Fibroblast of lung (primary cell): ENCODE data around the gene FSHR. TPM values are rescaled to one million over a fixed set of nuclear protein-coding genes. Genes with fewer than 3 reads are reported as not detected.

Source experiments
- DNase-seq, 2 donors: peaks; one replicate each; pipeline versions ENCODE4 v3.0.0 to v3.0.0-alpha.2; 2010; ENCODE audit warnings: low read depth in 2 of 2
- H2AFZ ChIP-seq: 2 replicates; pipeline ENCODE4 v1.5.1; 2012; ENCODE audit warnings: low read length, control low read depth, inconsistent platforms
- H3K27ac ChIP-seq: 2 replicates; pipeline ENCODE4 v1.5.1; 2011; ENCODE audit warnings: low read length, control low read depth; ENCODE audit not compliant: insufficient read depth
- H3K27me3 ChIP-seq: 2 replicates; pipeline ENCODE4 v1.5.1; 2011; ENCODE audit warnings: mild to moderate bottlenecking, low read length; ENCODE audit not compliant: control insufficient read depth, insufficient read depth
- H3K36me3 ChIP-seq: 2 replicates; pipeline ENCODE4 v1.5.1; 2011; ENCODE audit warnings: low read length; ENCODE audit not compliant: control insufficient read depth, insufficient read depth
- H3K4me1 ChIP-seq: 2 replicates; pipeline ENCODE4 v1.5.1; 2011; ENCODE audit warnings: low read length; ENCODE audit not compliant: control insufficient read depth, insufficient read depth; ENCODE audit errors: extremely low read depth
- H3K4me2 ChIP-seq: 2 replicates; pipeline ENCODE4 v1.5.1; 2011; ENCODE audit warnings: low read length, control low read depth; ENCODE audit not compliant: insufficient read depth; ENCODE audit errors: extremely low read depth
- H3K4me3 ChIP-seq, 4 experiments: fragments of 200-600 bp in 1 of 4; sonication (generic) in 1 of 4; replicated peaks in 1 of 4; 2 replicates each; pipeline ENCODE4 v1.5.1; 2011 to 2016; ENCODE audit warnings: low read length in 4 of 4, low read depth in 3 of 4, mild to moderate bottlenecking in 3 of 4, control low read depth in 2 of 4, inconsistent platforms in 1 of 4, mixed read lengths in 1 of 4; ENCODE audit not compliant: insufficient read depth in 1 of 4; ENCODE audit errors: control extremely low read depth in 1 of 4
- H3K79me2 ChIP-seq: 2 replicates; pipeline ENCODE4 v1.5.1; 2012; ENCODE audit warnings: mild to moderate bottlenecking, low read length, inconsistent platforms; ENCODE audit not compliant: control insufficient read depth, insufficient read depth
- H3K9ac ChIP-seq: 2 replicates; pipeline ENCODE4 v1.5.1; 2011; ENCODE audit warnings: mild to moderate bottlenecking, low read length, control low read depth; ENCODE audit not compliant: insufficient read depth
- H3K9me3 ChIP-seq: 2 replicates; pipeline ENCODE4 v1.5.1; 2012; ENCODE audit warnings: low read depth, low read length; ENCODE audit not compliant: control insufficient read depth, insufficient read depth
- H4K20me1 ChIP-seq: 2 replicates; pipeline ENCODE4 v1.5.1; 2011; ENCODE audit warnings: low read length; ENCODE audit not compliant: control insufficient read depth, insufficient read depth; ENCODE audit errors: extremely low read depth
- EZH2 ChIP-seq: IDR thresholded peaks from 2 replicates; pipeline ENCODE4 v1.5.1; 2012; ENCODE audit warnings: low read length, control low read depth, mild to moderate bottlenecking; ENCODE audit errors: missing control alignments
- polyA plus RNA-seq, 2 donors: library from polyadenylated mRNA; depleted of rRNA in 1 of 2; stranded (reverse) in 1 of 2; unstranded in 1 of 2; fragments of >200 nt; gene quantifications; 2 replicates each; pipeline ENCODE4 v1.2.1, GENCODE V29; 2011 to 2012; ENCODE audit warnings: missing spikeins in 1 of 2
- total RNA-seq: library from RNA; depleted of rRNA; stranded (reverse); fragments of >200 nt; gene quantifications from 2 replicates; pipeline ENCODE4 v1.2.1, GENCODE V29; 2014
- TF ChIP-seq, protein P1 (sequence below), 2 donors: IDR thresholded peaks in 1 of 2; conservative IDR thresholded peaks in 1 of 2; 1 replicate in 1 of 2; 2 replicates in 1 of 2; pipeline ENCODE4 v1.5.1; 2011 to 2012; ENCODE audit warnings: low read length in 2 of 2, control low read depth in 1 of 2, inconsistent platforms in 1 of 2, low read depth in 1 of 2, mild to moderate bottlenecking in 1 of 2

Gene FSHR
- total and polyA plus RNA-seq, 2 donors (not counting 1 experiment from before 2014, with no cell fraction given): not detected

DNA sequence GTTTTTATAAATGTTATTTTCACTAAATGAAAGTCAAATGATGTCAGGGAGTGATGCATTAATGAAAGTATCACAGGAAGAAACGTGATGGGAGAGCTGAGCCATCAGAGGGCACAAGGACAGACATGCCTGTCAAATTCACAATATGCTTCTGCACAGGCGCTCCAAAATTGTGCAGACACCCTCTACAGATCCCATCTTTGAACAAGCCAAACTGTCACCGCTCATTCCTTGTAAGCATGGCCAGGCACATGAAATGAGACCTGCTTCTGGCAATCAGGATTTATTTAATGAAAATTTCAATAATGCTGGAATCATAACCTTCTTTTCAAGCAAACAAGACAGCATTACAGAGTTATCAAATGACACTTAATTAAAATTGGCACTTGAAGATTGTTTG lies 20.4 kb upstream of the FSHR start:
- no peaks in the 10 kb centered on the region for H3K4me1 ChIP-seq
- no peaks in the 10 kb centered on the region for H3K27me3 ChIP-seq
- no peak overlapping the region for H3K4me3 ChIP-seq
- no peaks in the 10 kb centered on the region for H3K9me3 ChIP-seq
- no peak for TF ChIP-seq EZH2
- no peak for DNase-seq
- H3K9ac ChIP-seq: no peak overlapping the region
- H4K20me1 ChIP-seq: no peaks in the 10 kb centered on the region
- no peaks in the 10 kb centered on the region for H3K36me3 ChIP-seq
- H3K4me2 ChIP-seq: no peak overlapping the region
- H2AFZ ChIP-seq: no peak overlapping the region
- H3K27ac ChIP-seq: no peak overlapping the region
- no peaks in the 10 kb centered on the region for H3K79me2 ChIP-seq

DNA sequence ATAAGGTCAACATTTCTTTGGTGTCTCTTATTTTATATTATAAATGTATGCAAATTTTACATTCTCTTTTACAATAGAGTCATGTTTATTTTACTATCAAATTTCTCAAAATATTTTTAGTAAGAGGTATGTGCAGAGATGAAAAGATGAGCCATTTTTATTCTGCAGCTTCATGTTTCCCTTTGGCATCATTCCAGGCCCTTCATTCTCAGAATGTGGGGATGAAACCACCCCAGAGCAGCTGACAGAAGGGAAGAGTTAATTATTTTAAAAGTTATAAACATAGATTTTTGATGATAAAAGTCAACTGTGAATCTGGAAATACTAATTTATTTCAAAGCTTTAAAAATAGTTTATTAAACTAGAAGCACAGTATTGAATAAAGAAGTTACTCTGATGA lies 12.8 kb upstream of the FSHR start:
- no peak overlapping the region for H3K9ac ChIP-seq
- TF ChIP-seq, protein P1, sequence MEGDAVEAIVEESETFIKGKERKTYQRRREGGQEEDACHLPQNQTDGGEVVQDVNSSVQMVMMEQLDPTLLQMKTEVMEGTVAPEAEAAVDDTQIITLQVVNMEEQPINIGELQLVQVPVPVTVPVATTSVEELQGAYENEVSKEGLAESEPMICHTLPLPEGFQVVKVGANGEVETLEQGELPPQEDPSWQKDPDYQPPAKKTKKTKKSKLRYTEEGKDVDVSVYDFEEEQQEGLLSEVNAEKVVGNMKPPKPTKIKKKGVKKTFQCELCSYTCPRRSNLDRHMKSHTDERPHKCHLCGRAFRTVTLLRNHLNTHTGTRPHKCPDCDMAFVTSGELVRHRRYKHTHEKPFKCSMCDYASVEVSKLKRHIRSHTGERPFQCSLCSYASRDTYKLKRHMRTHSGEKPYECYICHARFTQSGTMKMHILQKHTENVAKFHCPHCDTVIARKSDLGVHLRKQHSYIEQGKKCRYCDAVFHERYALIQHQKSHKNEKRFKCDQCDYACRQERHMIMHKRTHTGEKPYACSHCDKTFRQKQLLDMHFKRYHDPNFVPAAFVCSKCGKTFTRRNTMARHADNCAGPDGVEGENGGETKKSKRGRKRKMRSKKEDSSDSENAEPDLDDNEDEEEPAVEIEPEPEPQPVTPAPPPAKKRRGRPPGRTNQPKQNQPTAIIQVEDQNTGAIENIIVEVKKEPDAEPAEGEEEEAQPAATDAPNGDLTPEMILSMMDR (conservative IDR thresholded peaks at IDR 0.05 in 1 of 2, IDR thresholded peaks at IDR 0.05 in 1 of 2; ENCODE audit: low read depth in 1 of 2, low read length in 2 of 2): no peak
- H3K9me3 ChIP-seq: no peaks in the 10 kb centered on the region
- no peaks in the 10 kb centered on the region for H4K20me1 ChIP-seq
- H3K27ac ChIP-seq: no peak overlapping the region
- no peak overlapping the region for H3K4me3 ChIP-seq
- no peaks in the 10 kb centered on the region for H3K4me1 ChIP-seq
- H3K79me2 ChIP-seq: no peaks in the 10 kb centered on the region
- H2AFZ ChIP-seq: no peak overlapping the region
- no peak overlapping the region for H3K4me2 ChIP-seq
- no peaks in the 10 kb centered on the region for H3K36me3 ChIP-seq
- no peak for DNase-seq
- H3K27me3 ChIP-seq: no peaks in the 10 kb centered on the region

DNA sequence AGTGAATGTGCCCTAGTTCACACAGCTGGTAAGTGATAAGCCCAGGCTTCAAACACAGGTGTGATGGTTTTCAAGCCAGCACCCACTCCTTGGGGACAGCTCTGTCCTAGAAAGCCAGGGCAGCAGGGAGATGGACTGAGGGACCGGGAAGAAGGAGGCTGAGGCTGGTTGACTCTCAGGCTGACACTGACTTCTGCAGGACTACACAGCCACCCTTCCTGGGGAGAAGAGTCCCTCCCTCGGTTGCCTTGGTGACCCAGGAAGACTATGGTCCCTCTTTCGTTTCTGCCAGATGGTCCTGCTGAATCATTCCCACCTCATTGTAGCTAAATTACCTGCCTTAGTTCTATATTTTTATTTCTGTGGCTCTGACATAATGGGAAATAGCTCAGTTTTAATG lies 11.3 kb upstream of the FSHR start:
- TF ChIP-seq EZH2: no peak
- TF ChIP-seq, protein P1 (conservative IDR thresholded peaks at IDR 0.05 in 1 of 2, IDR thresholded peaks at IDR 0.05 in 1 of 2; ENCODE audit: low read depth in 1 of 2, low read length in 2 of 2): no peak
- no peaks in the 10 kb centered on the region for H3K36me3 ChIP-seq
- no peak overlapping the region for H3K9ac ChIP-seq
- no peaks in the 10 kb centered on the region for H3K9me3 ChIP-seq
- H3K4me2 ChIP-seq: no peak overlapping the region
- no peaks in the 10 kb centered on the region for H3K27me3 ChIP-seq
- no peak overlapping the region for H3K4me3 ChIP-seq
- H3K4me1 ChIP-seq: no peaks in the 10 kb centered on the region
- no peak for DNase-seq
- no peak overlapping the region for H3K27ac ChIP-seq
- H4K20me1 ChIP-seq: no peaks in the 10 kb centered on the region
- H3K79me2 ChIP-seq: no peaks in the 10 kb centered on the region
- H2AFZ ChIP-seq: no peak overlapping the region
